GM12878 (cell line): Measurements from ENCODE around the gene EFNA4. TPM values are rescaled to one million over a fixed set of nuclear protein-coding genes. Genes with fewer than 3 reads are reported as not detected.
A peak's percentile ranks its signal among the peaks of the same experiment; 100 is the strongest.

Experiments
- ASH2L ChIP-seq: fragments of 300-600, 200-600 bp; sonication (generic); IDR thresholded peaks from 2 replicates; pipeline ENCODE4 v1.6.1; 2017; ENCODE audit warnings: low read depth, mild to moderate bottlenecking, borderline replicate concordance
- CHD2 ChIP-seq: IDR thresholded peaks from 2 replicates; pipeline ENCODE4 v1.6.1; 2011; ENCODE audit warnings: low read depth, low read length, improper control_type of control experiment, borderline replicate concordance
- CREM ChIP-seq: IDR thresholded peaks from 2 replicates; pipeline ENCODE4 v1.6.1; 2014; ENCODE audit warnings: antibody characterized with exemption, low read depth
- ELK1 ChIP-seq: IDR thresholded peaks from 2 replicates; pipeline ENCODE4 v1.6.1; 2012; ENCODE audit warnings: low read depth, low read length, improper control_type of control experiment
- ETV6 ChIP-seq, 2 experiments: fragments of 450-650 bp in 1 of 2; IDR thresholded peaks in 1 of 2; conservative IDR thresholded peaks in 1 of 2; 2 replicates each; pipeline ENCODE4 v1.6.1; 2014; ENCODE audit warnings: antibody characterized with exemption in 1 of 2, borderline replicate concordance in 1 of 2, low read depth in 1 of 2, mild to moderate bottlenecking in 1 of 2, moderate library complexity in 1 of 2
- MTA2 ChIP-seq: fragments of 450-650 bp; IDR thresholded peaks from 2 replicates; pipeline ENCODE4 v1.6.1; 2016; ENCODE audit warnings: low read depth, mild to moderate bottlenecking, moderate library complexity
- MTA3 ChIP-seq: IDR thresholded peaks from 2 replicates; pipeline ENCODE4 v1.6.1; 2012; ENCODE audit warnings: low read length, inconsistent platforms, borderline replicate concordance
- PAX5 ChIP-seq: IDR thresholded peaks from 2 replicates; pipeline ENCODE4 v1.6.1; 2011; ENCODE audit warnings: low read depth, low read length, borderline replicate concordance
- PML ChIP-seq: IDR thresholded peaks from 2 replicates; pipeline ENCODE4 v1.6.1; 2012; ENCODE audit warnings: low read length, inconsistent platforms
- PRDM15 ChIP-seq: fragments of 450-650 bp; formaldehyde crosslinking; IDR thresholded peaks from 2 replicates; pipeline ENCODE4 v1.4.0; 2020; ENCODE audit warnings: mild to moderate bottlenecking, moderate library complexity
- RBBP5 ChIP-seq: fragments of 200-600 bp; sonication (generic); conservative IDR thresholded peaks from 2 replicates; pipeline ENCODE4 v1.6.1; 2016
- REST ChIP-seq: IDR thresholded peaks from 2 replicates; pipeline ENCODE4 v1.6.1; 2012; ENCODE audit warnings: mild to moderate bottlenecking, low read depth, low read length
- SUZ12 ChIP-seq: fragments of 200-600 bp; sonication (generic); IDR thresholded peaks from one replicate; pipeline ENCODE4 v1.6.1; 2018; ENCODE audit warnings: antibody characterized with exemption, mild to moderate bottlenecking; ENCODE audit not compliant: unreplicated experiment
- TCF3 ChIP-seq: IDR thresholded peaks from 2 replicates; pipeline ENCODE4 v1.6.1; 2012; ENCODE audit warnings: low read depth, mild to moderate bottlenecking, low read length, borderline replicate concordance; ENCODE audit not compliant: insufficient read depth
- TCF7 ChIP-seq: IDR thresholded peaks from 2 replicates; pipeline ENCODE4 v1.6.1; 2014; ENCODE audit warnings: antibody characterized with exemption, borderline replicate concordance
- ZNF217 ChIP-seq: fragments of 450-650 bp; IDR thresholded peaks from 2 replicates; pipeline ENCODE4 v1.6.1; 2017; ENCODE audit warnings: antibody characterized with exemption, mild to moderate bottlenecking
- ZNF274 ChIP-seq: IDR thresholded peaks from one replicate; pipeline ENCODE4 v1.8.0; 2011; ENCODE audit not compliant: insufficient read length, insufficient read depth
- ZNF384 ChIP-seq: IDR thresholded peaks from 2 replicates; pipeline ENCODE4 v1.6.1; 2012; ENCODE audit warnings: low read depth, mild to moderate bottlenecking, low read length, improper control_type of control experiment, borderline replicate concordance
- ZSCAN29 ChIP-seq: fragments of 450-650 bp; IDR thresholded peaks from 2 replicates; pipeline ENCODE4 v1.6.1; 2017; ENCODE audit warnings: mild to moderate bottlenecking, moderate library complexity
- polyA plus RNA-seq, 11 experiments: library from polyadenylated mRNA; depleted of rRNA in 4 of 11; unstranded in 6 of 11; stranded (reverse) in 5 of 11; fragments of >200 nt; fragmentation: Nextera tagmentation in 4 of 11; fragmentation: Illumina TruSeq in 1 of 11; extraction: Ambion mirVana in 4 of 11; extraction: Trizol in 1 of 11; gene quantifications; 1 replicate in 1 of 11; 2 replicates in 10 of 11; pipeline versions ENCODE4 v1.2.1 to v1.2.3, GENCODE V29; 2011 to 2016; ENCODE audit warnings: inconsistent platforms in 2 of 11, missing spikeins in 2 of 11, low read depth in 1 of 11
- total RNA-seq, 4 experiments: library from RNA; depleted of rRNA in 3 of 4; stranded (reverse); fragments of >200 nt in 3 of 4; fragmentation: Illumina TruSeq in 1 of 4; extraction: Trizol in 1 of 4; gene quantifications; 2 replicates each; pipeline versions ENCODE4 v1.2.1 to v1.2.3, GENCODE V29; 2013 to 2021

EFNA4 gene
- total and polyA plus RNA-seq, 10 of the 15 experiments (the other 5 are each of a cell fraction or from before 2014, with no cell fraction given) = 0.52 to 14.1 (median 4.8) TPM

GRCh38 chr1:155017041-155017945 lies 46.2 kb upstream of the EFNA4 start (continued):
- TF ChIP-seq REST = no peak
- no peak for TF ChIP-seq ASH2L
- TF ChIP-seq ZSCAN29 = peak; percentile 54; the same call in 1 of the 2 replicates
- 0 out of 2 replicates have a peak, but pooled peaks have one; percentile 62 for TF ChIP-seq ZNF217
- TF ChIP-seq PML = no peak
- no peak for TF ChIP-seq SUZ12
- 0 out of 2 replicates have a peak, but pooled peaks have one; percentile 9 for TF ChIP-seq CHD2
- TF ChIP-seq TCF3 = peak; percentile 65; the same call in 1 of the 2 replicates
- no peak for TF ChIP-seq TCF7
- TF ChIP-seq ETV6 (conservative IDR thresholded peaks at IDR 0.05 in 1 of 2, IDR thresholded peaks at IDR 0.05 in 1 of 2; ENCODE audit: borderline replicate concordance in 1 of 2, low read depth in 1 of 2) = peak in 1 of 2 experiments; percentile 35; a peak in 1 of 4 replicates
- TF ChIP-seq MTA2 = peak; percentile 34; the same call in 1 of the 2 replicates
- no peak for TF ChIP-seq ZNF274
- no peak for TF ChIP-seq PRDM15 (CRISPR knock-in tag)
- TF ChIP-seq ZNF384 = no peak
- TF ChIP-seq CREM = peak; percentile 39; the same call in 1 of the 2 replicates
- TF ChIP-seq RBBP5 = no peak
- TF ChIP-seq PAX5 = peak; percentile 46; the same call in 1 of the 2 replicates
- no peak for TF ChIP-seq ELK1
- no peak for TF ChIP-seq MTA3
